GM10266 (cell line): ENCODE data around the gene SLC9A8.

Experiments used
- DNase-seq: peaks from one replicate; pipeline ENCODE4 v3.0.0; 2012; ENCODE audit errors: extremely low spot score
- CTCF ChIP-seq: IDR thresholded peaks from 2 replicates; pipeline ENCODE4 v1.5.1; 2012; ENCODE audit warnings: mild to moderate bottlenecking, low read depth; ENCODE audit not compliant: control insufficient read depth, insufficient read depth; ENCODE audit errors: missing control alignments

The SLC9A8 gene

GRCh38 chr20:49935746-49936152 is 123.1 kb downstream of the SLC9A8 start:
- DNase-seq = no peak
- TF ChIP-seq CTCF = no peak

GRCh38 chr20:49936153-49937026 is 123.8 kb downstream of the SLC9A8 start, which contains the start of gene RNF114:
Gene RNF114 (plus strand): TSS chr20:49936397. CDS start chr20:49936413, 16 bp downstream.
- peak; percentile 98 for DNase-seq
- no peak for TF ChIP-seq CTCF

GRCh38 chr20:49937027-49937929 is 124.7 kb downstream of the SLC9A8 start:
- peak; percentile 50 for DNase-seq
- no peak for TF ChIP-seq CTCF

GRCh38 chr20:49938173-49939163 is 125.8 kb downstream of the SLC9A8 start:
- no peak for DNase-seq
- no peak for TF ChIP-seq CTCF

- no peak for DNase-seq
- no peak for TF ChIP-seq CTCF
Measured at GRCh38 chr20:49941456-49941855, 128.8 kb downstream of the SLC9A8 start.
